Esophagus squamous epithelium (tissue), 4 donors: ENCODE results near the gene CALM3.

Experiments
- POLR2A ChIP-seq, 4 donors: fragments of 450-650 bp; IDR thresholded peaks; one replicate each; pipeline ENCODE4 v1.6.1; 2017; ENCODE audit warnings: antibody characterized with exemption in 4 of 4, mild to moderate bottlenecking in 4 of 4, moderate library complexity in 3 of 4
- TF ChIP-seq, protein P1 (sequence below), 6 experiments: fragments of 450-650 bp in 4 of 6; fragments of 200-600 bp in 2 of 6; sonication (generic) in 2 of 6; IDR thresholded peaks; one replicate each; pipeline ENCODE4 v1.5.1; 2016 to 2019; ENCODE audit warnings: antibody characterized with exemption in 6 of 6, mild to moderate bottlenecking in 4 of 6, moderate library complexity in 4 of 6

DNA sequence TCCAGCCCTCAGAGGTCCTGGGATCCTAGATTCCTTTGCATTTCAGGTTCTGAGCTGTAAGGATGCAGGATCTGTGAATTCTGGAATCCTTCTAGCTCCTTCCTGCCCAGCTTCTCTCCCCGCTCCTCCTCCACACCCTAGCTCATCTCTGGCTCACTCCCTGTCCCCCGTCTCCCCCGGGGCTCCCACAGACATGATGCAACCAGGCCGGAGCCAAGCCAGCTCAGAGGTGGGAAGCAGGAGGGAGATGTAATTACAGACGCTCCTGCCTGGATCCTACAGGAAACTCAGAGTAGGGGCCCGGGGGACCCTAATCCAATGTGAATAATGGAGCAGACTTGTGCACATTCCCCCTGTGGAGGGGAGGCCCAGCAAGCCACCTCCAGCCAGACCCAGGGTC is 30.4 kb downstream of the CALM3 start:
- TF ChIP-seq, protein P1, sequence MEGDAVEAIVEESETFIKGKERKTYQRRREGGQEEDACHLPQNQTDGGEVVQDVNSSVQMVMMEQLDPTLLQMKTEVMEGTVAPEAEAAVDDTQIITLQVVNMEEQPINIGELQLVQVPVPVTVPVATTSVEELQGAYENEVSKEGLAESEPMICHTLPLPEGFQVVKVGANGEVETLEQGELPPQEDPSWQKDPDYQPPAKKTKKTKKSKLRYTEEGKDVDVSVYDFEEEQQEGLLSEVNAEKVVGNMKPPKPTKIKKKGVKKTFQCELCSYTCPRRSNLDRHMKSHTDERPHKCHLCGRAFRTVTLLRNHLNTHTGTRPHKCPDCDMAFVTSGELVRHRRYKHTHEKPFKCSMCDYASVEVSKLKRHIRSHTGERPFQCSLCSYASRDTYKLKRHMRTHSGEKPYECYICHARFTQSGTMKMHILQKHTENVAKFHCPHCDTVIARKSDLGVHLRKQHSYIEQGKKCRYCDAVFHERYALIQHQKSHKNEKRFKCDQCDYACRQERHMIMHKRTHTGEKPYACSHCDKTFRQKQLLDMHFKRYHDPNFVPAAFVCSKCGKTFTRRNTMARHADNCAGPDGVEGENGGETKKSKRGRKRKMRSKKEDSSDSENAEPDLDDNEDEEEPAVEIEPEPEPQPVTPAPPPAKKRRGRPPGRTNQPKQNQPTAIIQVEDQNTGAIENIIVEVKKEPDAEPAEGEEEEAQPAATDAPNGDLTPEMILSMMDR (IDR thresholded peaks at IDR 0.05): no peak
- no peak for TF ChIP-seq POLR2A (IDR thresholded peaks at IDR 0.05)
